ENCODE results near the gene ACBD6.

The ACBD6 gene

GRCh38 chr1:180254496-180254819 lies 247.9 kb downstream of the ACBD6 start:
- Histone ChIP-seq H3K4me1 (ENCODE audit: insufficient read depth, low read length) (peaks cover 6% of the 10 kb centered on the region; the same call in 1 of the 2 replicates), H3K4me3 (ENCODE audit: low read length) (no peak overlapping the region), H3K36me3 (ENCODE audit: insufficient read depth, low read depth, low read length) (no peaks in the 10 kb centered on the region), H3K9ac (ENCODE audit: low read depth, low read length) (no peak overlapping the region), H3K27ac (ENCODE audit: low read length) (no peak overlapping the region), H3K27me3 (ENCODE audit: insufficient read depth, low read length) (no peaks in the 10 kb centered on the region), H3K9me3 (ENCODE audit: insufficient read depth, low read depth, low read length) (no peaks in the 10 kb centered on the region)

- Histone ChIP-seq H3K27me3 (ENCODE audit: insufficient read depth, low read length) (no peaks in the 10 kb centered on the region), H3K4me3 (ENCODE audit: low read length) (no peak overlapping the region), H3K27ac (ENCODE audit: low read length) (no peak overlapping the region), H3K9me3 (ENCODE audit: insufficient read depth, low read depth, low read length) (no peaks in the 10 kb centered on the region), H3K4me1 (ENCODE audit: insufficient read depth, low read length) (peaks cover 6% of the 10 kb centered on the region; the same call in 1 of the 2 replicates), H3K9ac (ENCODE audit: low read depth, low read length) (no peak overlapping the region), H3K36me3 (ENCODE audit: insufficient read depth, low read depth, low read length) (no peaks in the 10 kb centered on the region)
Measured at GRCh38 chr1:180253585-180254495, 248.5 kb downstream of the ACBD6 start.

- Histone ChIP-seq H3K9ac (ENCODE audit: low read depth, low read length) (no peak overlapping the region), H3K27ac (ENCODE audit: low read length) (no peak overlapping the region), H3K9me3 (ENCODE audit: insufficient read depth, low read depth, low read length) (no peaks in the 10 kb centered on the region), H3K4me3 (ENCODE audit: low read length) (no peak overlapping the region), H3K27me3 (ENCODE audit: insufficient read depth, low read length) (no peaks in the 10 kb centered on the region), H3K4me1 (ENCODE audit: insufficient read depth, low read length) (peaks cover 6% of the 10 kb centered on the region; the same call in 1 of the 2 replicates), H3K36me3 (ENCODE audit: insufficient read depth, low read depth, low read length) (no peaks in the 10 kb centered on the region)
Measured at GRCh38 chr1:180252638-180253536, 249.5 kb downstream of the ACBD6 start.

GRCh38 chr1:180251526-180252305 lies 250.7 kb downstream of the ACBD6 start:
- H3K27ac ChIP-seq (ENCODE audit: low read length): no peak overlapping the region
- H3K9me3 ChIP-seq (ENCODE audit: insufficient read depth, low read depth, low read length): no peaks in the 10 kb centered on the region
- no peak overlapping the region for H3K9ac ChIP-seq (ENCODE audit: low read depth, low read length)
- no peaks in the 10 kb centered on the region for H3K36me3 ChIP-seq (ENCODE audit: insufficient read depth, low read depth, low read length)
- H3K4me3 ChIP-seq (ENCODE audit: low read length): no peak overlapping the region
- peaks cover 6% of the 10 kb centered on the region; the same call in 1 of the 2 replicates for H3K4me1 ChIP-seq (ENCODE audit: insufficient read depth, low read length)
- H3K27me3 ChIP-seq (ENCODE audit: insufficient read depth, low read length): no peaks in the 10 kb centered on the region

- Histone ChIP-seq H3K27ac (ENCODE audit: low read length) (no peak overlapping the region), H3K9me3 (ENCODE audit: insufficient read depth, low read depth, low read length) (no peaks in the 10 kb centered on the region), H3K9ac (ENCODE audit: low read depth, low read length) (no peak overlapping the region), H3K4me1 (ENCODE audit: insufficient read depth, low read length) (peaks cover 6% of the 10 kb centered on the region; the same call in 1 of the 2 replicates), H3K4me3 (ENCODE audit: low read length) (no peak overlapping the region), H3K36me3 (ENCODE audit: insufficient read depth, low read depth, low read length) (no peaks in the 10 kb centered on the region), H3K27me3 (ENCODE audit: insufficient read depth, low read length) (no peaks in the 10 kb centered on the region)
Measured at GRCh38 chr1:180250883-180251509, 251.4 kb downstream of the ACBD6 start.

GRCh38 chr1:180250499-180250770 lies 251.9 kb downstream of the ACBD6 start:
- Histone ChIP-seq H3K27ac (ENCODE audit: low read length) (no peak overlapping the region), H3K36me3 (ENCODE audit: insufficient read depth, low read depth, low read length) (no peaks in the 10 kb centered on the region), H3K4me3 (ENCODE audit: low read length) (no peak overlapping the region), H3K4me1 (ENCODE audit: insufficient read depth, low read length) (peaks cover 6% of the 10 kb centered on the region; the same call in 1 of the 2 replicates), H3K9ac (ENCODE audit: low read depth, low read length) (no peak overlapping the region), H3K27me3 (ENCODE audit: insufficient read depth, low read length) (no peaks in the 10 kb centered on the region), H3K9me3 (ENCODE audit: insufficient read depth, low read depth, low read length) (no peaks in the 10 kb centered on the region)

GRCh38 chr1:180249725-180250498 lies 252.5 kb downstream of the ACBD6 start:
- H3K27me3 ChIP-seq (ENCODE audit: insufficient read depth, low read length): no peaks in the 10 kb centered on the region
- peaks cover 6% of the 10 kb centered on the region; the same call in 1 of the 2 replicates for H3K4me1 ChIP-seq (ENCODE audit: insufficient read depth, low read length)
- no peaks in the 10 kb centered on the region for H3K36me3 ChIP-seq (ENCODE audit: insufficient read depth, low read depth, low read length)
- no peak overlapping the region for H3K27ac ChIP-seq (ENCODE audit: low read length)
- no peaks in the 10 kb centered on the region for H3K9me3 ChIP-seq (ENCODE audit: insufficient read depth, low read depth, low read length)
- H3K4me3 ChIP-seq (ENCODE audit: low read length): no peak overlapping the region
- no peak overlapping the region for H3K9ac ChIP-seq (ENCODE audit: low read depth, low read length)

GRCh38 chr1:180248731-180249681 lies 253.4 kb downstream of the ACBD6 start:
- no peak overlapping the region for H3K27ac ChIP-seq (ENCODE audit: low read length)
- H3K9me3 ChIP-seq (ENCODE audit: insufficient read depth, low read depth, low read length): no peaks in the 10 kb centered on the region
- no peaks in the 10 kb centered on the region for H3K36me3 ChIP-seq (ENCODE audit: insufficient read depth, low read depth, low read length)
- H3K9ac ChIP-seq (ENCODE audit: low read depth, low read length): no peak overlapping the region
- no peaks in the 10 kb centered on the region for H3K27me3 ChIP-seq (ENCODE audit: insufficient read depth, low read length)
- H3K4me3 ChIP-seq (ENCODE audit: low read length): no peak overlapping the region
- H3K4me1 ChIP-seq (ENCODE audit: insufficient read depth, low read length): peaks cover 6% of the 10 kb centered on the region; the same call in 1 of the 2 replicates

- Histone ChIP-seq H3K4me3 (ENCODE audit: low read length) (no peak overlapping the region), H3K9ac (ENCODE audit: low read depth, low read length) (no peak overlapping the region), H3K4me1 (ENCODE audit: insufficient read depth, low read length) (peaks cover 8% of the 10 kb centered on the region; the same call in 1 of the 2 replicates), H3K36me3 (ENCODE audit: insufficient read depth, low read depth, low read length) (no peaks in the 10 kb centered on the region), H3K27ac (ENCODE audit: low read length) (no peak overlapping the region), H3K9me3 (ENCODE audit: insufficient read depth, low read depth, low read length) (no peaks in the 10 kb centered on the region), H3K27me3 (ENCODE audit: insufficient read depth, low read length) (no peaks in the 10 kb centered on the region)
Measured at GRCh38 chr1:180248176-180248575, 254.2 kb downstream of the ACBD6 start.

GRCh38 chr1:180247580-180247979 lies 254.8 kb downstream of the ACBD6 start:
- H3K4me1 ChIP-seq (ENCODE audit: insufficient read depth, low read length): peaks cover 11% of the 10 kb centered on the region; the same call in 1 of the 2 replicates
- H3K9ac ChIP-seq (ENCODE audit: low read depth, low read length): no peak overlapping the region
- no peaks in the 10 kb centered on the region for H3K27me3 ChIP-seq (ENCODE audit: insufficient read depth, low read length)
- no peaks in the 10 kb centered on the region for H3K36me3 ChIP-seq (ENCODE audit: insufficient read depth, low read depth, low read length)
- H3K4me3 ChIP-seq (ENCODE audit: low read length): no peak overlapping the region
- no peak overlapping the region for H3K27ac ChIP-seq (ENCODE audit: low read length)
- no peaks in the 10 kb centered on the region for H3K9me3 ChIP-seq (ENCODE audit: insufficient read depth, low read depth, low read length)
